Activated naive CD4-positive, alpha-beta T cell (primary cell): ENCODE results near the gene CD27.
"Not testable (repeated sequence)": the region's sequence is repeated elsewhere in the genome, so short reads cannot be mapped to it uniquely, and the experiment has no call there.

Experiments
- DNase-seq, 4 experiments: peaks; one replicate each; lab custom pipeline; 2025; lab: John Stamatoyannopoulos, UW

The CD27 gene

GRCh38 chr12:6488240-6488639 lies 43.5 kb downstream of the CD27 start:
- DNase-seq: no peak

- no peak for DNase-seq
Measured at GRCh38 chr12:6489449-6489848, 44.7 kb downstream of the CD27 start.

- not testable (repeated sequence) for DNase-seq
Measured at GRCh38 chr12:6490673-6491072, 45.9 kb downstream of the CD27 start.

GRCh38 chr12:6492838-6493496 lies 48.2 kb downstream of the CD27 start, which contains the start of gene MRPL51:
Gene MRPL51, minus strand, starts transcription at chr12:6493262. Its CDS starts 126 bp downstream, at chr12:6493136.
- peak; percentile 81 to 96 (median 90) for DNase-seq

- DNase-seq: peak; percentile 80 to 89 (median 86)
Measured at GRCh38 chr12:6493497-6494257, 48.9 kb downstream of the CD27 start, which contains the start of gene NCAPD2. Gene NCAPD2, plus strand, starts transcription at chr12:6494102. Its CDS starts 997 bp downstream, at chr12:6495099.

- DNase-seq: no peak
Measured at GRCh38 chr12:6494258-6494743, 49.5 kb downstream of the CD27 start.

GRCh38 chr12:6494968-6495367 lies 50.2 kb downstream of the CD27 start:
- DNase-seq: no peak

GRCh38 chr12:6497291-6497690 lies 52.5 kb downstream of the CD27 start:
- DNase-seq: not testable (repeated sequence)

GRCh38 chr12:6500466-6500865 lies 55.7 kb downstream of the CD27 start:
- no peak for DNase-seq
